NCI-H1048 (cell line): ENCODE data around the gene CD274.

ENCODE experiments used
- DNase-seq: peaks from one replicate; lab custom pipeline; 2025; lab: John Stamatoyannopoulos, UW

Gene CD274

GRCh38 chr9:5500441-5501235 is 50.3 kb downstream of the CD274 start:
- no peak for DNase-seq

DNA sequence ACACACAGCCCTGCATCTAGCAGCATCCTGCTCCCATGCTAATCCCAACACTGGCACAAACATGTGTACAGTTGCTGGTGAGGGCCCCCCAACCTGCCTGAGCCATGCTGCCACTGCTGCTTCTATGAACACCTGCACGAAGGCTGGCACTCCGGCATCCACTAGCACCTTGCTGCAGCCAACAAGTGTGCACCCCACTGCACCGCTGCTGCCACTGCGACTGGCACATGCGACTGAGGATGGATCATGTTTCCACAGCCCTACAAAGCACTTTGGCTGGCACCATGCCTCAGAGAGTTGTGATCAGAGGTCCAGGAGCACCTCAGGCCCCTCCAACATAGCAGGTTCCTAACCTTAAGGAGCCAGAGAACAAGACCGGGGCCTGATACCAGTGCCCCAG is 52.2 kb downstream of the CD274 start:
- DNase-seq, result no peak

DNA sequence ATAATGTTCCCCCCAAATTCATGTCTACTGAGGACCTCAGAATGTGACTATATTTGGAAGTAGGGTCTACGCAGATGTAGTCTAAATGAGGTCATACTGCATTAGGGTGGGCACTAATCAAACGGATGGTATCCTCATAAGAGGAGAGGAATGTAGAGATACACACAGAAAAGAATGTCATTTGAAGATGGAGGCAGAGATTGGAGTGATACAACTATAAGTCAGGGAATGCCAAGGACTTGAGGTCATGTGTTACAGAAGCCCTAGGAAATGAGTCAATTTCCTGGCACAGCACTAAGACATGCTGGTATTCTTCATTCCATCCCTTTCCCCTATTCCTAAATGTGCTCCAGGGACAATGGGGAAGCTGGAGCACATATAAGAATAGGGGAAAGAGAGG is 59.2 kb downstream of the CD274 start:
- no peak for DNase-seq

DNA sequence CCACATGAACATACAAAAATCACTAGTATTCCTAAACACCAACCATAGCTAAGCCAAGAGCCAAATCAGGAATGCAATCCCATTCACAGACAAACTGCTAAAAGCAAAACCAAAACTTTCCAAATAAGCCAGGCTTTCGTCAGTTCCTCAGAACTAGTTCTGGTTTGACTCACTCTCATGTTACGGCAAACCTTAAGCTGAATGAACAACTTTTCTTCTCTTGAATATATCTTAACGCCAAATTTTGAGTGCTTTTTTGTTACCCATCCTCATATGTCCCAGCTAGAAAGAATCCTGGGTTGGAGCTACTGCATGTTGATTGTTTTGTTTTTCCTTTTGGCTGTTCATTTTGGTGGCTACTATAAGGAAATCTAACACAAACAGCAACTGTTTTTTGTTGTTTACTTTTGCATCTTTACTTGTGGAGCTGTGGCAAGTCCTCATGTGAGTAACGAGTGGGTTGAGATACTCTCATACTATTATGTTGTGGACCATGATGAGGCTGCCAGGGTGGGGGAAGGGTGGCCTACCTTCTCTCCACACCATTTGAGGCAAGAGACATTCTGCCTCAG is 60.1 kb downstream of the CD274 start, which contains the start of gene PDCD1LG2:
Gene PDCD1LG2, plus strand, starts transcription at position 172 of the 572 bp plus-strand sequence. CDS start 12,016 bp downstream, outside the sequence.
- DNase-seq, result no peak

GRCh38 chr9:5510989-5511388 is 60.6 kb downstream of the CD274 start:
- no peak for DNase-seq

GRCh38 chr9:5511476-5511875 is 61.1 kb downstream of the CD274 start:
- DNase-seq, result no peak

DNA sequence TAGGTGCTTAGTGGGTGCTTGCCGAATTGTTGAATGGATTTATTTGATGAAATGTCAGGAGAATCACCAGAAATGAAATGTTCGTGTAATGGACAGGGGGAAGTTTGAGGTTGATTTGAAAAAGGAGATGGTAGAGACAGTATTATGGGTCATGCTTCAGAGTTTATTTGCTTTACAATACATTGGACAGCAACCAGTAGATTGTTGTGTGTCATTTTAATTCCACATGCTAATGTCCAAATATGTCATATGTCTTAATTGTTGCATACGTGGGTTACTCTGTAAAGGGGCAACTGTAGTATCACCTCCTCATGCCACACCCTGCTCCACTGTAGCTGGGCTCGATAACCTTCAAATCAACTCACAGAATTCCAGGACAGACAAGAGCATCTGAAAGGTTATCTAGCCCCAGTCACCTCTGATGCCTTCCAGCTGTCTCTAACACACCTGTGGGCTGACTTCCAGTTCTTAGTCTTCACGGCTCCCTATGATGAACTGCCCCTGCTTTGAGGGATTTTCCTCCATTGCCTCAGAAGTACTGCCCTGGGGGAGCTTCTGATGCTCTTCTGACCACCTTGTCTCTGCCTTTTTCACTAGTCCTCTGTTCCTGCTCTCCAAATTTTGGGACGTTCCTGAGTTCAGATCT is 61.7 kb downstream of the CD274 start:
- DNase-seq, result no peak

DNA sequence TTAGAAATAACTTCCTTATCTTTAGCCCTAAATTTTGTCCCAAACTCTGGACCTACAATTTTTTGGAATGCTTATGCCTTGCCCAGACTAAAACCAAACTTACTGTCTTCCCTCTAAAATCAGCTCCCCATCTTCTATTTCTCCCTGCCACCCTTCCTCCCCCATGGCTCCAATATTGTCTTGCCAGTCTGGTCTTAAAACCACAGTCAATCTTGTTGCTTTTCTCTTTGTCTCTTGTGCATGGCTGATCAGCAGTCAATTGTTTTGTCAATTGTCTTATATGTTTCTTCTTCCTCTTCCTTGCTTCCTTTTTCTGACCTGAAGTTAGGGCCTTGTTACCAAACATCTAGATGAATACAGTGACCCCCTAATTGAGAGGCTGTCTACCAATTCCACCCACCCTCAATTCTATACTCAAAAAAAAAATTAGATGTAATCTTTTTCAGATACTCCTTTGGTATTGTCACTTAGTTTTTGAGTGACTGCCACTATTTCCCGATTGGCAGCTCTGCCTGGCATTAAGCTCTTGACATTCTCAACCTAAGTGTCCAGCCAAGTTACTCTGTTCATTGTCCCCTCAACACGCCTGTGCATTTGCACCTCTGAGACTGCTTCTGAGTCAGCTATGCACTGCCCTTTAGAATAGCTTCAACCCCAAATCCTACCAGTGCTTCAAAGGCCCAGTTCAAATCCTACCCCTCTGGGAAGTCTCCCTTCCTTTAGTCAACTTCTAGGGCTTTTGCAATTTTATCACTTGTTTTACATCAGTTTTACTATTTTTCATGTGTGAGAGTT is 62.5 kb downstream of the CD274 start:
- DNase-seq, result no peak

DNA sequence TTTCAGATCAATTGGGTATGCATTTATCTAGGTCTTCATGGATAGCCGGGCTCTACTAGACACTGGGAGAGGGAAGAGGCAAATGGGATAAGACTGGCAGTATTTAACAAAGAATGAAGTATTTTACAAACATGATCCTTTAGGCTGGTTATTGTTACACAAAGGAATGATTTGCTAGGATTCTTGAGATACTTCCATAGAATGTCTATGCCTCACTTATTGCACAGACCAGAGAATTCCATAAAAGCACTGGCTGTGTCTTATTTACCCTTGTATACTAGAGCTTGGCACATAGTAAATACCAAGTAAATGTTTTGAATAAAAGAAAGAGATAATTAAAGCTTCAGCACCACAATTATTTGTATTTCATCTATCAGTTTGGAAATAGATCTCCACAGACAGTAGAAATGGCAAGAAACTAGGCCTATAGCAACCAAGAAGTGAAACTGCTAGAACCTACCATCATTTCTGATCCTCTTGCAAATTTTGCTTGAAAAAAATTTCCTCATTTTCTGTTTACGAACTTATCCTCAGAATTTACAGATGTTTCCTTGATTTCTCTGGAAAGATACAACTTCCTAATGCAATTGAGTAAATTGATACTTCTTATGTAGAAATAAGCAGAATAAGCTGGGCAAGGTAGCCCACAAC is 63.7 kb downstream of the CD274 start:
- DNase-seq, result no peak

GRCh38 chr9:5514617-5515260 is 64.4 kb downstream of the CD274 start:
- DNase-seq, result no peak

GRCh38 chr9:5515261-5515650 is 64.9 kb downstream of the CD274 start:
- DNase-seq, result no peak

DNA sequence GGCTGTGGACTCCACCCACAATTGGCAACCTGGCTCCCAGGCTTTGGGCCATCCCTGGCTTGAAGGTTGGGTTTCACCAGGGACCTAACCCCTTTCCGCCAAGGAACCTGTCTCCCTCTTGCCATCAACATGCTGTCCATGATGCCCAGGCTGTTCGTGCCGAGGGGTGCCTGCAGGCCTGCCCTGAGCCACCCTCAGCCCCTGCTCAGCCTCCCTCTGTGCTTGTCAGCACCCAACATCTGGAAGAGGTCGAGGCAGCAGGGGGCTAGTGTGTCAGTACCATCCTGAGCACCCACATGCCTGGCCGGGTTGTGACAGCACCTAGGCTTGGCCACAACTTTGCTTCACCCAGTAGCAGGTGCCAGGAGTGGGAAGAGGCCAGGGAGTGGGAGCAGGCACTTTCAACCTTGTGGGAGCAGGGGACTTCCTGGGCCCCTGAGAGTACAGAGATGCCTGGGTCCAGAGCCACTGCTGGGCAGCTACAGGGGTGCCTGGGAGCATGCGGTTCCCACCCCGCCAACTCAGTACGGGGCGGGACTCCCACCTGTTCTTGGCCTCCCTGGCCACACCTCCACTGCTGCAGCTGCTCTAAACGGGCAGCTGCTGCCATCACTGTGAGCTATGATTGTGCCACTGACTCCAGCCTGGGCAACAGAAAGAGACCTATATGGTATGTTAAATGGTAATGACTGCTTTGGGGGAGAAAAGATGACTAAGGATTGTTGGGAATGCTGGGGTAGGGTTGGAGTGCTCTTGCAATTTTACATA is 66.3 kb downstream of the CD274 start:
- DNase-seq, result no peak

DNA sequence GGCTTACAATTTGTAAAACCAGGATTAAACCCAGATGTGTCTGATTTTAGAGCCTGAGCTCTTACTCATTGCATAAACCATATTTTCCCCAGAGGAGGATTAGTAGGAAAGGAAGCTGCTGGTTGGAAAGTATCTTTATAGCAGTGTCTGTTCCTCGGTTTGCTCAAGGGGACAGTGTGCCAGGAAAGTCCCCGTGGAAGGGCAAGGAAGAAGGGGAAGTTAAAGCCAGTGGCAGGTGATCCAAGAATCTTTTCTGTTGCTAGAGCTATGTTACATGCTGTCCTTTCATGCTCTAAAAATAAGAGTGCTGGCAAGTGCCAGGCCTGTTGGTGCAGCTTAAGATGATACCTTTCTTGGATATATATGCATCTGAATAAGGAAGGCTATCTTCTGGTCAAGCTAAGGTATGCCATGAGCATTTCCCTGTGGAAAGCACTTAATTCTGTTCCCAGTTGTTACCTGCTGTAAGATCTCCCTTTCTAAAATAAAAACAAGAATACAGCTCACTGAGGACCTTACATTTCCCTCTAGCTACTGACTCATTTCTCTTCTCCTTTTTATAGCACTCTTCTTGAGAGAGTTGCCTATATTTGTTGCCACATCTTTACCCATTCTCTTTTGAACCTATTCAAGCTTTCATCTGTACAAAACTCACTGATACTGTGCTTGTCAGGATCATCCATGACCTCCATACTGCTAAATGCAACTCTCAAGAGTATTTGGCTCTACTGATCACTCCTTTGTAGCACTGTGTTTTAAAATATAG is 68.0 kb downstream of the CD274 start:
- no peak for DNase-seq

GRCh38 chr9:5518937-5519319 is 68.6 kb downstream of the CD274 start:
- no peak for DNase-seq
